Omental fat pad (tissue), 4 donors: ENCODE results near the gene RBL1. TPM values are rescaled to one million over a fixed set of nuclear protein-coding genes. Genes with fewer than 3 reads are reported as not detected.

Experiments
- ATAC-seq: fragments of 150-250 bp; one replicate; pipeline ENCODE4 v1.9.1; 2016; ENCODE audit warnings: mild to moderate bottlenecking, moderate library complexity; ENCODE audit not compliant: low FRiP score
- DNase-seq: peaks from one replicate; pipeline ENCODE4 v3.0.0-alpha.2; 2019; ENCODE audit warnings: low spot score
- total RNA-seq, 4 donors: library from RNA; depleted of rRNA; stranded (reverse); fragments of >200 nt; gene quantifications; one replicate each; pipeline ENCODE4 v1.1.0, GENCODE V29; 2016
- TF ChIP-seq, protein P1 (sequence below), 3 donors: fragments of 450-650 bp; IDR thresholded peaks; one replicate each; pipeline ENCODE4 v1.5.1; 2016 to 2017; ENCODE audit warnings: antibody characterized with exemption in 3 of 3, mild to moderate bottlenecking in 3 of 3, moderate library complexity in 2 of 3

The RBL1 gene
- total RNA-seq, 4 donors from 2014 or later, result 2.6 to 8.7 (median 5.3) TPM

DNA sequence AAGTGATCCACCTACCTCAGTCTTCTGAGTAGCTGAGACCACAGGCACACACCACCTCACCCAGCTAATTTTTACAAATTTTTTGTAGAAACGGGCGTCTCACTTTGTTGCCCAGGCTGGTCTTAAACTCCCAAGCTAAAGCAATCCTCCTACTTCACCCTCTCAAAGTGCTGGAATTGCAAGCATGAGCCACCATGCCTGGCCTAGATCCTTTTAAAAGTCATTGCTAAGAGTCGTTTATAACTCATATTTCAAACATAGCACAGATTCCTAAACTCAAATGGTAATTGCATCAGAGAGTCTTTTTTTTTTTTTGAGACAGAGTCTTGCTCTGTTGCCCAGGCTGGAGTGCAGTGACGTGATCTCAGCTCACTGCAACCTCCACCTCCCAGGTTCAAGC lies 136.6 kb downstream of the RBL1 start:
- TF ChIP-seq, protein P1, sequence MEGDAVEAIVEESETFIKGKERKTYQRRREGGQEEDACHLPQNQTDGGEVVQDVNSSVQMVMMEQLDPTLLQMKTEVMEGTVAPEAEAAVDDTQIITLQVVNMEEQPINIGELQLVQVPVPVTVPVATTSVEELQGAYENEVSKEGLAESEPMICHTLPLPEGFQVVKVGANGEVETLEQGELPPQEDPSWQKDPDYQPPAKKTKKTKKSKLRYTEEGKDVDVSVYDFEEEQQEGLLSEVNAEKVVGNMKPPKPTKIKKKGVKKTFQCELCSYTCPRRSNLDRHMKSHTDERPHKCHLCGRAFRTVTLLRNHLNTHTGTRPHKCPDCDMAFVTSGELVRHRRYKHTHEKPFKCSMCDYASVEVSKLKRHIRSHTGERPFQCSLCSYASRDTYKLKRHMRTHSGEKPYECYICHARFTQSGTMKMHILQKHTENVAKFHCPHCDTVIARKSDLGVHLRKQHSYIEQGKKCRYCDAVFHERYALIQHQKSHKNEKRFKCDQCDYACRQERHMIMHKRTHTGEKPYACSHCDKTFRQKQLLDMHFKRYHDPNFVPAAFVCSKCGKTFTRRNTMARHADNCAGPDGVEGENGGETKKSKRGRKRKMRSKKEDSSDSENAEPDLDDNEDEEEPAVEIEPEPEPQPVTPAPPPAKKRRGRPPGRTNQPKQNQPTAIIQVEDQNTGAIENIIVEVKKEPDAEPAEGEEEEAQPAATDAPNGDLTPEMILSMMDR (IDR thresholded peaks at IDR 0.05), result no peak
- no peak for ATAC-seq
- DNase-seq, result no peak

DNA sequence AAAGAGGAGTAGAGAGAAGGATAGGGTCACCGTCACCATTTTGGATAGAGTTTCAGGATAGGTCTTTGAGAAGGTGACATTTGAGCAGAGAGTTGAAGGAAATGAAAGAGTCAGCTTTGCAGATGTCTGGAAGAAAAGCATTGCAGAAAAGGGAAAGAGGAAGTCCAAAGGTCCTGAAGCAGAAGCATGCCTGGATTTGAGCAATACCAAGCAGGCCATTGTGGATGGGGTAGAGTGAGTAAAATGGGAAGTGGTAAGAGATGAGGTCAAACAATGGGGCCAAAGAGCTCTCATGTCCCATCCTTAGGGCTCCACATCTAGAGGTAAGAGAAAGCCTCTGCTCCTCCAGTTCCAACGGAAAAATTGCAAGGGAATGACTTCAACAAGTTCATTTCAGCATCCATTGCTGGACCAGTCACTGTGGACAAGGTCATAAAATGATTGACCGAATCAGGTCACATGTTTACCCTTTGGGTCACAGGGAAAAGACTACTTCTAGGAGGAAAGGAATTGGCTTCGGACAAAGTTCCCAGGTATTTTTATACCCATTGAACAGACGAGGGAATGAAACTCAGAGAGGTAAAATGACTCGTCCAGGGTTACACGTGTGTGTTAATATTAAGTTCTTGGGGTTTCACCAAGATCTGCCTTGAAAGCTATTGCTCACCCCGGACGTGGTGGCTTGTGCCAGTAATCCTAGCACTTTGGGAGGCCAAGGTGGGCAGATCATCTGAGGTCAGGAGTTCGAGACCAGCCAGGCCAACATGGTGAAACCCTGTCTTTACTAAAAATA lies 137.7 kb downstream of the RBL1 start:
- TF ChIP-seq, protein P1 (IDR thresholded peaks at IDR 0.05), result no peak
- no peak for ATAC-seq
- DNase-seq, result no peak

DNA sequence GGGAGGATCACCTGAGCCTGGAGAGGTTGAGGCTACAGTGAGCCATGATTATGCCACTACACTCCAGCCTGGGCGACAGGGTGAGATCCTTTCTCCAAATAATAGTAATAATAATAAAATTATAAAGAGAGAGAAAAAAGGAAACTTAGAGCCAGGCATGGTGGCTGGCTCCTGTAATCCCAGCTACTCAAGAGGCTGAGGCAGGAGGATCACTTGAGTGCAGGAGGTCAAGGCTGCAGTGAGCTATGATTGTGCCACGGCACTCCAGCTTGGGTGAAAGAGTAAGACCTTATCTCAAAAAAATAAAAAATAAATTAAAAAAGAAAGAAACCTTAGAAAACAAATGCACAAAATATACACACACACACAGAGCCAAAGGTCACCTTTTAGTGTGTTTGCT lies 139.1 kb downstream of the RBL1 start:
- ATAC-seq (no peak), DNase-seq (no peak)
- TF ChIP-seq, protein P1 (IDR thresholded peaks at IDR 0.05), result no peak

DNA sequence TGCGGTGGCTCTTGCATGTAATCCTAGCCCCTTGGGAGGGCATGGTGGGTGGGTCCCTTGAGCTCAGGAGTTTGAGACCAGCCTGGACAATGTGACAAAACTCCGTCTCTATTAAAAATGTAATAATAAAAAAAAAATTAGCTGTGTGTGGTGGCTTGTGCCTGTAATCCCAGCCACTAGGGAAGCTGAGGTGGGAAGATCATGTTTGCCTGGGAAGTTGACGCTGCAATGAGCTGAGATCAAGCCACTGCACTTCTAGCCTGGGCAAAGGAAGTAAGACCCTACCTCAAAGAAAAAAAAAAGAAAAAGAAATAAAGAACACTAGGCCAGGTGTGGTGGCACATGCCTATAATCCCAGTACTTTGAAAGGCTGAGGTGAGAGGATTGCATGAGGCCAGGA lies 139.8 kb downstream of the RBL1 start:
- no peak for DNase-seq
- no peak for ATAC-seq
- TF ChIP-seq, protein P1 (IDR thresholded peaks at IDR 0.05), result no peak

DNA sequence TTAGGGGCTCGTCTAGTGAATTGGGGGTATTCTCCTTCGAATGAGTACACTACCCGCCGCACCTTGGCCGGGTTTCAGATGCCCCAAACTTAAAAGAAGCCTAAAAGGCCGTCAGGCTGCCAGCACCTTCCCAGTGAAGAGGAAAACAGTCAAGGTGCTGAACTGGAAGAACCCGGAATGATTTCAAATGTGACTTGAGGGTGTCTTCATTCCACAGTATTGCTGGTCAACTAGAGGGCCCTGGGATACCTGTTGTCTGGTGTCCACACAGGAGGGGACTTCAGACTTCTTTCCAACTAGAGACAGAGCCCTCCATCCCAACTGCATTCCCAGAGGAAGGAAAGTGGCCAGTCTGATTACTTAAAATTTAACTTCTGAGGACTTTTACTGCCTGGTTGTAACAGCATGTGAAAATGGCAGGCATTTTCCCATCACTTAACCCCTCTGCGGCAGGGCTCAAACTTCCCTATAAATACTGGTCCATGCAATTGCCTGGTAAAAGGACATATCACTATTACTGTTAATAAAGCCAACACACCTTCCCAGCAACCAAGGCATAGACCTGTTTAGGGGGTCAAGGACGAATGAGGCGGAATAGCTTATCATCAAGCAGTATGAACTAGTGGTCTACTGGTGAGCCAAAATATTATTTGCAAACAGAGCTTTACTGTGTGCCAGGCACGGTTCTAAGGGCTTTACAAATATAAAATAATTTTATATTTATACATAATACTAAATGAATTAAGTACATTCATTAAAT lies 143.6 kb downstream of the RBL1 start:
- no peak for ATAC-seq

DNA sequence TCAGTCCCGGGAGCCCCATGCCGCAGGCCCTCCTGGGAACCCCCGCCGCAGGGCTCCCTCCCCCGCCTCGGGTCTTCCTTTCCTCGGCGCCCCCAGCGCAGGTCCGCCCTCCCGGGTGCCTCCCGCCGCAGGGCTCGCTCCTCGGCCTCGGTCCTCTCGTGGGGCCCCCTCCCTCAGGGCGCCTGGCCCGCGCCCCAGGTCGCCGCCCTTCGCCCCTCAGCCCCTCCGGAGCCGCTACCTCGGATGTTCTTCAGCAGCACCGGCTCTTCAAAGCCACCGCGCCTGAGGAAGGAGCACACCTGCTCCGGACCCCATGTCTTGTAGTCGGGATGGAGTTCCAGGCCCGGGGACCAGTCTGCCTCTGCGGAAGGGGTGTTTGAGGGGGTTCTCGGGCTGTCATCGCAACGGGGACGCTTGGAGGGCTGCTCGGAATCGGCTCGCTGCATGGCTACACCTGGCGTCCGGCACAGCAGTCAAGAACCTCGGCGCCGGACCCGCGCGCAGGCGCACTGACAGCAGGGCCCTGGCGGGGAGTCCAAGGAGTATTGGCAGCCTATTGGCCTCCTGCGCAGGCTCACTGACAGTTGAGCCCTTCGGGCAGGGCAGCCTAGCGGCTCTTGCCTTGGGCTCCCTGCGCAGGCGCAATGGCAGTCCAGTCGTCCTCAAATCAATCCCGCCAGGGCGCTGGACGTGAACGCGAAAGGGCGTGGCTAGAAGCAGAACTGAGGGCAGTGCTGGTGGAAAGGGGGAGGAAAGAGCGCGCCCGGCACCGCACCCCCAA lies 144.4 kb downstream of the RBL1 start, which contains the start of gene SAMHD1:
TSS of gene SAMHD1 (minus strand) at position 511 of the 781 bp plus-strand sequence. CDS start at position 446, 65 bp downstream.
- TF ChIP-seq, protein P1 (IDR thresholded peaks at IDR 0.05), result no peak
- ATAC-seq, result peak; percentile 99
- peak; percentile 82 for DNase-seq

More for the DNA sequence above, 143.6 kb downstream of the RBL1 start:
- DNase-seq, result no peak
- TF ChIP-seq, protein P1 (IDR thresholded peaks at IDR 0.05), result no peak
